ENCODE results near the gene TUBG2.

DNA sequence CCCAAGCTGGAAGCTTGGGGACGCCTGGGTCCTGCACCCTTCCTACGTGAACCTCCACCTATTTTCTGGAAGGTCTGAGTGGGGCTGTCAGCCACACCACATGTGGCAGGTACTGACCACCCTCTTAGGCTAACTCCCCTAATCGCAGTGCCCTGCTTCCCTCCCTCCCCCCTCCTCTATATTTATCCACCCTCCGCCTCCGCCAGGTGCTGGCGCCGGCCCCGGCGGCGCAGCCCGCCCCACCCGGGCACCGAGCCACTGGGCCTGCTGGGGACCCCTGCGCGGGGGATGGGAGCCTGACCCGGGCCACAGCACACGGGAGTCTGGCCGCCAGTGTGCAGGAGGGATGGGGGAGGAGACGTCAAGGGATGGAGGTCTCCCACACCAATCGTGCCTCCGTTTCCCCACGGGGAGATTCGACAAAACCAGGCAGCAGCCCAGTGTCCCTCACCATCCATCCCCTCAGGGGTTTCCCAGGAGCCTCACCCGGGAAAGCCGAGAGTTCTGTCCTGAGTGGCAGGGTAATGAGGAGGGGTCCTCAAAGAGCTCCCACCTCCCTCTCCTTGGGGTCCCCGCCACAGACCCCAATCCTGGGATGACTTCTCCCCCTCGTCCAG, 16.4 kb downstream of the TUBG2 start:
- TF ChIP-seq, protein P1, sequence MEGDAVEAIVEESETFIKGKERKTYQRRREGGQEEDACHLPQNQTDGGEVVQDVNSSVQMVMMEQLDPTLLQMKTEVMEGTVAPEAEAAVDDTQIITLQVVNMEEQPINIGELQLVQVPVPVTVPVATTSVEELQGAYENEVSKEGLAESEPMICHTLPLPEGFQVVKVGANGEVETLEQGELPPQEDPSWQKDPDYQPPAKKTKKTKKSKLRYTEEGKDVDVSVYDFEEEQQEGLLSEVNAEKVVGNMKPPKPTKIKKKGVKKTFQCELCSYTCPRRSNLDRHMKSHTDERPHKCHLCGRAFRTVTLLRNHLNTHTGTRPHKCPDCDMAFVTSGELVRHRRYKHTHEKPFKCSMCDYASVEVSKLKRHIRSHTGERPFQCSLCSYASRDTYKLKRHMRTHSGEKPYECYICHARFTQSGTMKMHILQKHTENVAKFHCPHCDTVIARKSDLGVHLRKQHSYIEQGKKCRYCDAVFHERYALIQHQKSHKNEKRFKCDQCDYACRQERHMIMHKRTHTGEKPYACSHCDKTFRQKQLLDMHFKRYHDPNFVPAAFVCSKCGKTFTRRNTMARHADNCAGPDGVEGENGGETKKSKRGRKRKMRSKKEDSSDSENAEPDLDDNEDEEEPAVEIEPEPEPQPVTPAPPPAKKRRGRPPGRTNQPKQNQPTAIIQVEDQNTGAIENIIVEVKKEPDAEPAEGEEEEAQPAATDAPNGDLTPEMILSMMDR (IDR thresholded peaks at IDR 0.05): no peak
- TF ChIP-seq EP300 (IDR thresholded peaks at IDR 0.05): no peak
- TF ChIP-seq POLR2A (IDR thresholded peaks at IDR 0.05): no peak

All from gastroesophageal sphincter (tissue), 3 donors.